Activated CD8-positive, alpha-beta T cell treated with anti-CD3 and anti-CD28 coated beads, Interleukin-2, amount 10 ng/mL, durations not matched to agents 7 days and 5 days (primary cell): Measurements from ENCODE around the gene SSBP2. TPM values are rescaled to one million over a fixed set of nuclear protein-coding genes. Genes with fewer than 3 reads are reported as not detected.

Experiments
- ATAC-seq: fragments of 150-1000 bp; cut with Tn5 transposase; one replicate; pipeline ENCODE4 v1.10.0; 2021; ENCODE audit warnings: moderate library complexity
- CTCF ChIA-PET: fragments of 350-600 bp; sonication (Branson Sonifier 250); formaldehyde crosslinking; loops from one replicate; lab custom pipeline; 2021; ENCODE audit warnings: antibody characterized with exemption; lab: Charles Lee
- POLR2A ChIA-PET: fragments of 350-600 bp; sonication (Branson Sonifier 250); formaldehyde crosslinking; loops from one replicate; lab custom pipeline; 2021; ENCODE audit warnings: antibody characterized with exemption; lab: Charles Lee
- DNase-seq: peaks from one replicate; pipeline ENCODE4 v3.0.0-alpha.2; 2020
- H3K27ac Mint-ChIP-seq: one replicate; pipeline ENCODE4 v1.8.0; 2021; ENCODE audit warnings: mild to moderate bottlenecking, mixed read lengths
- H3K27me3 Mint-ChIP-seq: one replicate; pipeline ENCODE4 v1.8.0; 2021; ENCODE audit warnings: low read depth, mixed read lengths
- H3K36me3 Mint-ChIP-seq: one replicate; pipeline ENCODE4 v1.8.0; 2021; ENCODE audit warnings: low read depth, mixed read lengths
- H3K4me1 Mint-ChIP-seq: one replicate; pipeline ENCODE4 v1.8.0; 2021; ENCODE audit warnings: low read depth, mixed read lengths
- H3K4me3 Mint-ChIP-seq: one replicate; pipeline ENCODE4 v1.8.0; 2021; ENCODE audit warnings: mild to moderate bottlenecking, mixed read lengths
- H3K9me3 Mint-ChIP-seq: one replicate; pipeline ENCODE4 v1.8.0; 2022; ENCODE audit warnings: mixed read lengths; ENCODE audit not compliant: insufficient read depth
- total RNA-seq, 2 experiments: library from RNA; stranded (reverse); gene quantifications; one replicate each; pipeline ENCODE4 v1.2.3, GENCODE V29; 2021

The SSBP2 gene
- total RNA-seq, 2 experiments from 2014 or later, result 24.3 to 26.7 TPM

DNA sequence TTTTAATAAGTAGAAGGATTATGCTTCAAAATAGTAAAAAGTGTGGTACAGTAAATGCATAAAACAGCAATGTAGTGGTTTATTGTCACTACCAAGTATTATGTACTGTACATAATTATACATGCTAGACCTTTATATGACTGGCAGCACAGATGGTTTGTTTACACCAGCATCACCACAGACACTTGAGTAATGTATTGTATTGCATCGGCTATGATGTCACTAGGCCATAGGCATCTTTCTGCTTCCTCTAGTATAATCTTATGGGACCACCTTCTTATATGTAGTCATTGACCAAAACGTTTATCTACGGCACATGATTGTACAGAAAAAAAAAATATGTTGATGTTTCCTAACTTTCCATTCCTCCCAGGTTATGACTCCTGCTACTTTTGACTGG lies 31.9 kb upstream of the SSBP2 start:
- no peak for ATAC-seq
- no peaks in the 10 kb centered on the region for H3K27me3 Mint-ChIP-seq
- H3K27ac Mint-ChIP-seq, result no peak overlapping the region
- CTCF ChIA-PET, result no interaction called here
- DNase-seq, result no peak
- POLR2A ChIA-PET, result no interaction called here
- H3K4me3 Mint-ChIP-seq, result no peak overlapping the region
- H3K36me3 Mint-ChIP-seq, result peaks cover 8% of the 10 kb centered on the region
- H3K9me3 Mint-ChIP-seq, result no peaks in the 10 kb centered on the region
- H3K4me1 Mint-ChIP-seq, result peaks cover 21% of the 10 kb centered on the region

DNA sequence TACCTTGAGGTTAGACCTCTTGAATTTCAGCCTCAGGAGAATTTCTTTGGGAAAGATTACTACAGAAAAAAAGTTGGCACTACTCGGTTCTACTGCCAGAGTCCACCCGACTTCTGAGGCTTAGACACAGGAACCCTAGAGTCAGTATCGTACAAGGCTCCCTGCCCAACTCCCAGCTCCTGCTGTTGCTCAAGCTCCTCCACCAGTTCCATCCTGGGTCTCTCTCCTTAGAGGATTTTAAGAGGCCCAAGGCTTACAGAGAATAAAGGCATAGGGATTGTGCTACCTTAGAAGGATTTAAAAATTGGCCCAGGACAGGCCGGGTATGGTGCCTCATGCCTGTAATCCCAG lies 29.0 kb upstream of the SSBP2 start:
- CTCF ChIA-PET, result interaction anchor here (0.8 to 2.2 kb wide), 8 partner anchors 9 to 445 kb away, joined by 3 to 10 read pairs (median 4); partner anchors contain the start of gene SSBP2
- ATAC-seq (peak; percentile 9), DNase-seq (no peak)

DNA sequence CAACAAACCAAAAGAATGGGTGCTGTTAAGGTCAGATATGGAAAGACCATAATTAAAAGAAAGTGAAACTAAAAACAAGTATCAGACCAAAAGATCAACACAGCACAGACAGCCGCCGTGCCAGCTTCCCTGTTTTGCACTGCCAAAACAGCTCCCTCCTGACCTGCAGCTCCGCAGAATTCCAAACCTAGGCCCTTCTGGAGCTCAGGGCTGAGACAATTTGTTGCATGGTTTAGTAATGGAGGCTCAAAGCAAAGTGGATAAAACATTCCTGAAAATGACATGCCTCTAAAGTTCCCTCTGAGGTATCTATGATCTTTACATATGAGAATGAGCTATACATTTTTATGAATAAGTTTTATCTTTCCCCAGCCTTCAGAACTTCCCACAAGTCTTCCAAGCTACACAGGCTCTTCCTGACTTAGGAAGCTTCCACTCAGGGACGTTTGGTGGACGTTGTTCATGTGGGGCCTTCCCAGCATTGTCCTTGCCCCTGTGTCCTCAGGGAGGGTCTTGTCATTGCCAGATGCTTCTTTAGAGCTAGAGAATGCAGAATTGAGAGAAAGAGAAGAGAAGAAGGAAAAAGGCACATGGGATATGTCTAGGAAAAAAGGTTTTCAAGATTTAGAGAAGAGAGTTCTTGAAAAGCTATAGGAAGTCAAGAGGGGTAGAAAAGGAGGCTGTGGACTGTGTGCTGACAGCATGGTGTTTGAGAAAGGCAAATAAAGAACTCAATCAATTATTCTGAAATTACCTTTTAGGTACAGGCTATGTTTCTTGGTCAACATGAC lies 28.4 kb upstream of the SSBP2 start:
- H3K27ac Mint-ChIP-seq, result peak overlapping the region; percentile 85
- H3K27me3 Mint-ChIP-seq, result no peaks in the 10 kb centered on the region
- DNase-seq (peak; percentile 57), ATAC-seq (peak; percentile 94)
- H3K9me3 Mint-ChIP-seq, result no peaks in the 10 kb centered on the region
- ChIA-PET CTCF (interaction anchor here (0.8 to 2.2 kb wide), 8 partner anchors 10 to 446 kb away, joined by 3 to 10 read pairs (median 4); partner anchors contain the start of gene SSBP2), POLR2A (interaction anchor here (0.8 to 2.4 kb wide), 5 partner anchors 16 to 478 kb away, joined by 3 to 18 read pairs (median 4); partner anchors contain the start of gene SSBP2)
- peaks cover 25% of the 10 kb centered on the region for H3K4me1 Mint-ChIP-seq
- peaks cover 8% of the 10 kb centered on the region for H3K36me3 Mint-ChIP-seq
- H3K4me3 Mint-ChIP-seq, result peak overlapping the region; percentile 74

More for the DNA sequence above, 29.0 kb upstream of the SSBP2 start:
- H3K4me1 Mint-ChIP-seq, result peaks cover 25% of the 10 kb centered on the region
- H3K4me3 Mint-ChIP-seq, result no peak overlapping the region
- no peaks in the 10 kb centered on the region for H3K9me3 Mint-ChIP-seq
- H3K36me3 Mint-ChIP-seq, result peaks cover 8% of the 10 kb centered on the region
- H3K27me3 Mint-ChIP-seq, result no peaks in the 10 kb centered on the region
- H3K27ac Mint-ChIP-seq, result peak overlapping the region; percentile 85
- POLR2A ChIA-PET, result interaction anchor here (0.9 to 2.4 kb wide), 4 partner anchors 17 to 478 kb away, joined by 4 to 18 read pairs (median 10); partner anchors contain the start of gene SSBP2

DNA sequence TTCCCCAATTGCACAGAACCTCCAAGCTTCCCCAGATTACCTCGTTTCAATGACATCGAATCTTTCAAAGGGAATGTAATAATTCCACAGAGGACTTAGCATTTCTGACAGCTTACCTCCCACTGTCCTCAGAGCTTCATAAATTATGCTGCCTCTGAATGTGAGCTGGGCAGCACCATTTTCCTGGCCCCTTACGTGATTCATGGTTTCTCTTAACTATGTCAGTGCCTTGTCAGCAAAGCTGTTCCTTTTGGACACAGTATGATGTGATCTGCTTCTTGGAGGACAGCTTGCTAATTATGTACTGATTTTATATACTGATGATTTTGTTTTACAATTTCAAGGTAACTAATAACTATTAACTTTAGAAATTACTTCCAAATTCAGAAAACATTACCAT lies 27.7 kb upstream of the SSBP2 start:
- DNase-seq (no peak), ATAC-seq (peak; percentile 38)
- H3K4me1 Mint-ChIP-seq, result peaks cover 25% of the 10 kb centered on the region
- no peaks in the 10 kb centered on the region for H3K27me3 Mint-ChIP-seq
- H3K36me3 Mint-ChIP-seq, result peaks cover 8% of the 10 kb centered on the region
- H3K9me3 Mint-ChIP-seq, result no peaks in the 10 kb centered on the region
- CTCF ChIA-PET, result interaction anchor here (1.7 to 2.2 kb wide), 4 partner anchors 10 to 73 kb away, joined by 5 to 10 read pairs (median 8); partner anchors contain the start of gene SSBP2
- POLR2A ChIA-PET, result interaction anchor here (0.8 to 2.4 kb wide), 3 partner anchors 15 to 73 kb away, joined by 3 to 18 read pairs (median 15); partner anchors contain the start of gene SSBP2
- peak overlapping the region; percentile 74 for H3K4me3 Mint-ChIP-seq
- H3K27ac Mint-ChIP-seq, result peak overlapping the region; percentile 85

DNA sequence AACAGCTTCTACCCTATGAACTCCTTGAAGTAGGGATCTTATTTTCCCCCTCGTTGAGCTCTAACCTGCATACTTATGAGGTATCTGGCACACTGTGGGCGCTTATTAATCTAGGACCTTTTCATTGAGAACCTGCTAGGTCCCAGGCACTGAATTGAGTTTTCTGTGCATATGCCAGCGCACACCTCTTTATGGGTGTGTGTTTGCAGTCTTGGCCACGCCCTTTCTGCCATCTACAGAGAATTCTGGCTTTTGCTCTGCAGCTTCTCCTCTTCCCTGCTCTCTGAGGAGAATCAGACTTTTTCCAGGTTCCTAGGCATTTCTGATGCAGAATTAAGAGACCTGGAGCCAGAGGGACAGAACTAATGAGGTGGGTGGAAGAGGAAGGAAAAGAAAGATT lies 25.4 kb upstream of the SSBP2 start:
- ATAC-seq (no peak), DNase-seq (no peak)
- peaks cover 8% of the 10 kb centered on the region for H3K36me3 Mint-ChIP-seq
- POLR2A ChIA-PET, result no interaction called here
- H3K27me3 Mint-ChIP-seq, result peaks cover 2% of the 10 kb centered on the region
- CTCF ChIA-PET, result interaction anchor here (1.4 kb wide), 1 partner anchor 21 kb away, joined by 3 read pairs; no protein-coding TSS in a partner anchor
- peaks cover 25% of the 10 kb centered on the region for H3K4me1 Mint-ChIP-seq
- H3K9me3 Mint-ChIP-seq, result no peaks in the 10 kb centered on the region
- no peak overlapping the region for H3K27ac Mint-ChIP-seq
- no peak overlapping the region for H3K4me3 Mint-ChIP-seq

DNA sequence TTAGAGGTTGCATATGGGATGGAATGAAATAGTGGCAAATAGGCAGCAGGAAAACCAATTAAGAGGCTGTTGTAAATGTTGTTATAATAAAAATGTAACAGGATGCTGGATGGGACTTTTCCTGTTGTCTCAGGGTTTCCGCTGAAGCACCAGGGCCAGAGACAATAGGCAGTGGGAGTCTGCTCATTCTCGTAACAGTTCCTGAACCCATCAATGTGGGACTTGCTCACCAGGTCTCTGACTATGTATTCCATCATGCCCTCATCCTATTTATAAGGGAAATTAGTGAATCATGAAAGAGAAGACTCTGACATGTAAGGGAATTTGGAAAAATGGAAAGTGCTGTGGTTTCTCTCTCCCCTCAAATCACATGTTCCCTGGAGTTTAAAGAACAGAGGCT lies 23.5 kb upstream of the SSBP2 start:
- no peak overlapping the region for H3K4me3 Mint-ChIP-seq
- ChIA-PET CTCF (no interaction called here), POLR2A (interaction anchor here (1.1 kb wide), 1 partner anchor 13 kb away, joined by 3 read pairs; no protein-coding TSS in a partner anchor)
- no peak overlapping the region for H3K27ac Mint-ChIP-seq
- peaks cover 6% of the 10 kb centered on the region for H3K36me3 Mint-ChIP-seq
- DNase-seq (no peak), ATAC-seq (no peak)
- H3K4me1 Mint-ChIP-seq, result peaks cover 17% of the 10 kb centered on the region
- H3K9me3 Mint-ChIP-seq, result no peaks in the 10 kb centered on the region
- H3K27me3 Mint-ChIP-seq, result peaks cover 4% of the 10 kb centered on the region

DNA sequence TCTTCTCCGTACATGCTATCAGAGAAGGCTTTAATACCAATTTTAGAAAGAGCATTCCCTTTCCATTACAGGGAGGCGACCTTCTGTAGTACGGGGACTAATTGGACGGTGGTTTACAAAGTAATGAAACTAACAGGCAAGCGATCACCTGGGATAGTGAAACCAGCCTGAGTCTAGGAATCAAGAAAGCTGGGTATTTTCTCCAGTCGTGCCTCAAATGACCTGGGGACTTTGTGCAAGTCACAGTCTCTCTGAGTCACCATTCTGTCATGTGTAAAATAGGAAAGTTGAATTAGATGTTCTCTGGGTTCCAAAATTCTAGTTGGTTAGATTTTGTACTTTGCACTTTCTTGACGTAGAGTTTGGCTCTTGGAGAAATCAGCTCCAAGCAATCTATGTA lies 22.7 kb upstream of the SSBP2 start:
- H3K36me3 Mint-ChIP-seq, result peaks cover 4% of the 10 kb centered on the region
- no peak overlapping the region for H3K27ac Mint-ChIP-seq
- ChIA-PET POLR2A (interaction anchor here (1.1 kb wide), 1 partner anchor 12 kb away, joined by 3 read pairs; no protein-coding TSS in a partner anchor), CTCF (no interaction called here)
- H3K9me3 Mint-ChIP-seq, result no peaks in the 10 kb centered on the region
- peaks cover 9% of the 10 kb centered on the region for H3K4me1 Mint-ChIP-seq
- DNase-seq (no peak), ATAC-seq (no peak)
- H3K27me3 Mint-ChIP-seq, result peaks cover 4% of the 10 kb centered on the region
- no peak overlapping the region for H3K4me3 Mint-ChIP-seq

DNA sequence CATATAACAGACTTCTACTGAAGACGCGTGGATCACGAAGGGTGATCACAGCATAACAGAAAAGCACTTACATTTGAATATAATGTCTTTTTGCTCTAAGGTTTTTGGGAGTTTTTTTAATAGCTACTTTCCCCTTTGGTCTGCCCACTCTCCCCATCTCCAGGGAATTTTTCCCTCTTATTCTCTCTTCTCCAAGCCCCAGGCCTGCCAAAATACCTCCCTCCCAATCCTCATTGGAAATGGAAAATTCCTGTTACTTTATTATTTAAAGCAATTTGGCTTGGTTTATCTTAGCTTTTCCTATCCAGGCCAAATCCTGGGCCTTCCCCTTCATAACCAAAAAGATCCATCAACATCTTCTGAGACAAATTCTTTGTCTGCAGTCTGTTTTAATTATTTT lies 22.3 kb upstream of the SSBP2 start:
- ChIA-PET POLR2A (interaction anchor here (1.1 kb wide), 1 partner anchor 11 kb away, joined by 3 read pairs; no protein-coding TSS in a partner anchor), CTCF (interaction anchor here (1.0 to 1.2 kb wide), 2 partner anchors 14 to 19 kb away, joined by 3 to 4 read pairs; no protein-coding TSS in a partner anchor)
- peaks cover 4% of the 10 kb centered on the region for H3K27me3 Mint-ChIP-seq
- ATAC-seq (no peak), DNase-seq (no peak)
- no peak overlapping the region for H3K4me3 Mint-ChIP-seq
- peaks cover under 1% of the 10 kb centered on the region for H3K36me3 Mint-ChIP-seq
- no peaks in the 10 kb centered on the region for H3K9me3 Mint-ChIP-seq
- H3K27ac Mint-ChIP-seq, result no peak overlapping the region
- H3K4me1 Mint-ChIP-seq, result peaks cover 4% of the 10 kb centered on the region

DNA sequence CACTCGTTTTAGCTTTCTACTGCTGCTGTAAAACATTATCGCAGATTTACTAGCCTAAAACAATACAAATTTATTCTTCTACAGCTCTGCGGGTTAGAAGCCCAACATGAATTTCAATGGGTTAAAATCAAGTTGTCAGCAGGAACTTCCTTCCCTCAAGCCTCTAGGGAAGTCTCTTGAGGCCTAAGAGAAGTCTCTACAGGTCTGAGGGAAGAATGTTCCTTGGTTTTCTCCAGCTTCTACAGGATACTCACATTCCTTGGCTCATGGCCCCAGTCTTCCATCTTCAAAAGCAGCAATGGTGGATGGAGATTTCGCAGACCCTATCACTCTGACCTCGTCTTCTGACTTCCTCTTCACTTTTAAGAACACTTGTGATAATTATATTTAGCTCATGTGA lies 21.6 kb upstream of the SSBP2 start:
- Mint-ChIP-seq H3K4me3 (no peak overlapping the region), H3K4me1 (peaks cover 2% of the 10 kb centered on the region), H3K27ac (no peak overlapping the region), H3K9me3 (no peaks in the 10 kb centered on the region), H3K27me3 (peaks cover 4% of the 10 kb centered on the region), H3K36me3 (no peaks in the 10 kb centered on the region)
- DNase-seq, result no peak
- ChIA-PET CTCF (interaction anchor here (0.9 to 1.2 kb wide), 4 partner anchors 10 to 97 kb away, joined by 3 to 4 read pairs (median 4); no protein-coding TSS in a partner anchor), POLR2A (no interaction called here)
- ATAC-seq, result no peak

DNA sequence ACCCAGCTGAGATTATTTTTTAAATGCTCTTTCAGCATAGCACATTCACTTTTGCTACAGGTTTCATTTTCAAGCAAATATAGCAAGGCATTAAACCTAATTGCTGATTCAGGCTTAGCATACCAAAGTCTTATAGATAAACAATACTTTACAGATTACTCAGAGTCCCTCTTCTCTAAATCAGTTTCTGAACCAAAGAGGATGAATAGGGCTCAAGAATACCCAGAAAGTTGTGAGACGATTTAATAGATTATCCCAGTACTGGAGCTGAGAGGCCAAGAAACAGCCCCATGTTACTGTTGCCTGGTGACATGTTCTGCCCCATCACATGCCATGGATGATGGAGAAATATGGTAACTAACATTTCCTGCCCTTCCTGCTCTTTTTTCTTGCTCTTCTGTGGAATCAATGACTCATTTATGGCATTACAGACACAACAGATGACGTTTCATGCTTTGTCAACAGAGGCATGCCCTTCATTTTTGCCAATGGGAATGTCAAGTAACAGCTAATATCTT lies 18.1 kb upstream of the SSBP2 start:
- H3K4me3 Mint-ChIP-seq, result no peak overlapping the region
- no peaks in the 10 kb centered on the region for H3K36me3 Mint-ChIP-seq
- DNase-seq (no peak), ATAC-seq (no peak)
- no peaks in the 10 kb centered on the region for H3K9me3 Mint-ChIP-seq
- no peak overlapping the region for H3K27ac Mint-ChIP-seq
- peaks cover 4% of the 10 kb centered on the region for H3K27me3 Mint-ChIP-seq
- no peaks in the 10 kb centered on the region for H3K4me1 Mint-ChIP-seq
- CTCF ChIA-PET, result no interaction called here
- POLR2A ChIA-PET, result no interaction called here

DNA sequence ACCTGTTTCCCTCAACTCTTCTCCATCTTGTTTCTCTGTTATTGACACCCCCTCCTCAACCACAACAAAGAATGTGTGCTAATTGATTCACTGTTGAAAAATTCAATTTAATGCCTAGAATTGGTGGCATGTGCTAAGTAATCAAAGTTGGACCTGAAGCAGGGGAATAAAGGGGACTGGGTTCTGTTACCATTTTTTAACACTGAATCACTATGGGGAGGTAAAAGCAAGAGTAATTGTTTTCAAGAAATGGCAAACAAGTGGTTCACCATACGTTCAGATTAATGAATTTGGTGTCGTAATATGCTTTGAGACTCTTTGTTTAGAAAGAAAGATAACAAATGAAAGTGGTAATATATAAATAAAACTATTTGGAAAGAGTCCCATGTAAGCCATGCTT lies 17.0 kb upstream of the SSBP2 start:
- ChIA-PET POLR2A (no interaction called here), CTCF (no interaction called here)
- no peak for DNase-seq
- Mint-ChIP-seq H3K4me1 (no peaks in the 10 kb centered on the region), H3K27ac (no peak overlapping the region), H3K9me3 (no peaks in the 10 kb centered on the region), H3K27me3 (peaks cover 3% of the 10 kb centered on the region), H3K36me3 (no peaks in the 10 kb centered on the region), H3K4me3 (no peak overlapping the region)
- no peak for ATAC-seq

DNA sequence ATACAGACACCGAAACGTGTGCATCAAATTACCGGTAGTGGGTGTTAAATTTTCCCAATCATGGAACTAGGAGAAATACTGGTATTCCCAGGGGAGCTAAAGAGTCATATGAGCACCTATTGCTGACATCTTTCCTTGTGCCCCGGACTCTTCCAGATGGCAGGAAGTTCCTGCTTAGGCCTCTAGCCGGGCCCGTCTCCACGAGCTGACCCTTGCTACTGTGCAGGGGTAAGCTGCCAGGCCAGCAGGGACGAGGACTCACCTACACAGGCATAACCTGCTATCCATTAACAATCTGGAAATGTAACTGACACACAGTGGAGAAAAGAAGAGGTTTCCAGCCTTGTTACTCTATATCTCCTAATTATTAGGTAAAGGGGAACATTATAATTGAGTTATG lies 16.2 kb upstream of the SSBP2 start:
- DNase-seq (no peak), ATAC-seq (no peak)
- ChIA-PET POLR2A (no interaction called here), CTCF (no interaction called here)
- Mint-ChIP-seq H3K9me3 (no peaks in the 10 kb centered on the region), H3K27ac (no peak overlapping the region), H3K36me3 (no peaks in the 10 kb centered on the region), H3K4me3 (no peak overlapping the region), H3K4me1 (no peaks in the 10 kb centered on the region), H3K27me3 (peaks cover 2% of the 10 kb centered on the region)
